ENCODE measurements around the gene ZFP64.
"Not testable (repeated sequence)": the region's sequence is repeated elsewhere in the genome, so short reads cannot be mapped to it uniquely, and the experiment has no call there.

ZFP64 gene

DNA sequence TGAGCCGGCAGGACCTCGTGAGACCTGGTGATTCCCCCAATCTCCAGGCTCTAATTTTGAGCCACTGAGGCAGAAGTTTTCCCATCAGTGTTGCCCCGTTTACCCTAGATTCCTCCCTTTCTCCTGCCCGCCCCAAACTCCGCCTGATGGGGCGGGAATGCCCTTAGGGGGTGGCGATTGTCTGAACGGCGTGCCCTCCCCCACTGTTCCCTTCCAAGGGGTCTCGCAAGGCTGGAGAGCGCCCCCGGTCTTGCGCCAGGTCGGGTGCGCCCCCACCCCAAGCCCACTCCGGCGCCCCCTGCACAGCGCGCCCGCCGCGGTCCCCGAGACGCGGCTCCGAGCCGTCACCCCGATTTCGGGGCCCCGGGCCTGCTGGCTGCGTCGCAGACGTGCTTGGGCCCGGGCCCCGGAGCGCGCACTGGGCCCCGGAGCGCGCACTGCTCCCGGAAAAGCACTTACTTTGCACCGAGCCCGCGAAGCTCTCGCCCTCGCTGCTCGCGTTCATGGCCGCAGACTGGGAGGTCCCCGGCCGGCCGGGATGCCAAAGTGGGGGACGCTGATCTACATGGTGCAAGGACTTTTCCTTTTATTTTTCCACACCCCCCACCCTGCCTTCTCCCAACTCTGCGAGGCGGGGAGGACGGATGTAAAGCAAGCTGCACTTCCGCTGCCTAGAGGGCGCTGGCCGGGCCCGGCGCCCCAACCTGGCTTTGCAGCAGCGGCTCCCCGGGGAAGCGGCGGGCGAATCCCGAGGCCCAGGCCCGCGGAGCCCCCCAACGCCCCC is at the start of gene ZFP64:
Gene ZFP64 (minus strand): TSS at position 648 of the 784 bp plus-strand sequence. CDS start 143 bp downstream, at position 505.
- H3K4me3 ChIP-seq (ENCODE audit: low read depth, low read length) = peak within 1 kb of the TSS; percentile 90

- no peak overlapping the region for H3K4me3 ChIP-seq (ENCODE audit: low read depth, low read length)
Measured at GRCh38 chr20:52240802-52241201, 49.2 kb upstream of the ZFP64 start.

GRCh38 chr20:52239102-52239501 is 47.5 kb upstream of the ZFP64 start:
- H3K4me3 ChIP-seq (ENCODE audit: low read depth, low read length) = no peak overlapping the region

DNA sequence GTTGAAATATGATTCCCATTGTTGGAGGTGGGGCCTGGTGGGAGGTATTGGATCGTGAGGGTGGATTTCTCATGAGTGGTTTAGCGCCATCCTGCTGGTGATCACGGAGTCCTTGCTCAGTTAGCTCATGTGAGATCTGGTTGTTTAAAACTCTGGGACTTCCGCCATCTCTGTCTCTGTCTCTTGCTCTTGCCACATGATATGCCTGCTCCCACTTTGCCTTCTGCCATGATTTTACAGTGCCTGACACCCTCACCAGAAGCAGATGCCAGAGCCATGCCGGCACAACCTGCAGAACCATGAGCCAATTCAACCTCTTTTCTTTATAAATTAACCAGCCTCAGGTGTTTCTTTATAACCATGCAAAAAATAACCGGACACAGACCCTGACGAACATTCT is 44.7 kb upstream of the ZFP64 start:
- no peak overlapping the region for H3K4me3 ChIP-seq (ENCODE audit: low read depth, low read length)

- no peak overlapping the region for H3K4me3 ChIP-seq (ENCODE audit: low read depth, low read length)
Measured at GRCh38 chr20:52235129-52235528, 43.5 kb upstream of the ZFP64 start.

DNA sequence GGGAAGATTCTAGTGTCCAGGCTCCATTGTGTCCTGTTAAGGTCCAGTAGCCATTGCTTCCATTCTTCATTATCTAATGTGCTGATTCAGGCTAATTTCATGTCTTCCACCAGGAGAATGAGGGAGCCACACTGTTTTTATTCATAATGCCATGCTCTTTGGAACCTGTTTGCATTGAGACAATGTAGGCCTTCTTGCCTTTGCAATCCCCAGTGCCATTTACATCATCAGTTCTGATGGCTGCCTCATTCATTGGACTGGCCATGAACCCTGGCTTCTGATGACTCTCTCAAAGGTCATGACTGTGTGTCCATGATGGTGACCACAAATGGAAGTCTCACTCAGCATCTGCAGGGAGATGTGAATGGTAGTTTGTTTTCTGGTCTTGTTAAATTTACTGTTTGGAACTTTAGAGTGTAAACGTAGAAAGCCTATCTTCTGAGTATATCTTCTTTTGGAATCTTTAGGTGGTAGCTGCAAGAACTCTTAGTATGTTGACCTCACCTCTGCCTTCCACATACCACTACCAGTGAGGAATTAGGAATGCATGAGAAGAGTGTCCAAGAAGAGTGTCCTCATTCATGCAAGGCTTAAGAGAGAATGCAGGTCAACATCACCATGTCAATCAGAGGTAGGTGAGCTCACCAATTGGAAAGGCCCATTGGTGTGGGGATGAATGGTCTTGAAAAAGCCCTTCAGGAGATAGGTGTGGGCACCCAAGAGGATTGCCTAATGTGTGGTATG is 42.9 kb upstream of the ZFP64 start:
- no peak overlapping the region for H3K4me3 ChIP-seq (ENCODE audit: low read depth, low read length)

DNA sequence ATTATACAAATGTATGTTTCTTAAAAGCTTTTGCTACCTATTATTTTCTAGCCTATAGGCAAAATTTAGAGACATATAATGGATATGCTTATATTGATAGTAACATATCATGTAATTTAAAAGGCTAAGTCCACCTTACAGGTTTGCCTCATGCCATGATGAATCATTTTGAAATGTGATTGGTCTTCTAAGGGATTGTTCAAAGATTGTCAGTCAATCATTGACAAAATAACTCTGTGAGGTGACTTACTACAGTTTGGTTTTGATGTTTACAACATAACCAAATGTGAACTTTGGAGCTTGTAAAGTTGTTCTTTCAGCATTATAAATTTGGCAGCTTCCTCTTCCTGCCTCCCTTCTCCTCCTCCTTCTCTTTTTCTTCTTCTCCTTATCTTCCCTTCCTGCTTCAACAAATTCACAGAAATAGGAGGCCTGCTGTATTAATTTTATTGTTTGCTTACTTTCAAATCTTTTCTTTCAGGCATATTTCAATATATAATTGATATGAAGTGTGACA is 39.7 kb upstream of the ZFP64 start:
- H3K4me3 ChIP-seq (ENCODE audit: low read depth, low read length) = no peak overlapping the region

DNA sequence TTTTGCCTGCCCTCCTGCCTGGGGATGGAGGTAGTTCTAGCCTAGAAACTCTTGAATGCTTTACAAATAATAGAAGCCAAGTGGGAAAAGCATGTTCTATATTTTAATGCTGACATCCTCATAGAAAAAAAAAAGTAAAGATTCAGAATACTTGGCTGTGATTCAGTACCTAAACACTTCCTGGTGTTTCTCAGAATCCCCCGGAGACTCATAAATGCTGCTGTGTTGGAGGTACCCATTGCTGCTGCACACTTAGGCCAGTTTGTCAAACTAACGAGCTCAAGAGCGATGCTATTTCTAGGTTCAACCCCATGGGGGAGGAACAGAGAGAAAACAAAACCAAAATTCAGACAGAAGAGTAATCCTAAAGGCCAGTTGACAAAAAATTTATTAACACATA is 38.8 kb upstream of the ZFP64 start:
- no peak overlapping the region for H3K4me3 ChIP-seq (ENCODE audit: low read depth, low read length)

GRCh38 chr20:52229346-52229745 is 37.8 kb upstream of the ZFP64 start:
- not testable (repeated sequence) for H3K4me3 ChIP-seq (ENCODE audit: low read depth, low read length)

DNA sequence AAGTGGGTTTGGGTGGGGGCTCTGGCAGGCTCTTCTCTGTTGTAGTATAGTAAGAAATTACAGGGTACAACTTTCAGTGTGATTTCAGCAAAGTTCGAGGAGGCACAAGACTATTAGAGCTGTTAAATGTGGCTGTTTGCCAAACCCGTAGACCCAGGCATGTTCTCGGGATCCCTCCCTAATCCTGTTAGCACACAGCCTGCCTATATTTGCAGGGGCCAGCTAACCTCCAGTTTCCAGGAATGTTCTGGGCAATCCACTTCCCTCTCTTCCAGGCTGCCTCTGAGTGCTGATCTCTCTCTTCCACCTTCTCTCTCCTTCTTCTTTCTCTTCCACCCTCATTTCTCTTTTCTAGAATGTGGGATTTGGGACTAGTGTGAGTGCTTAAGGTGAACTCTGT is 34.8 kb upstream of the ZFP64 start:
- H3K4me3 ChIP-seq (ENCODE audit: low read depth, low read length) = no peak overlapping the region

DNA sequence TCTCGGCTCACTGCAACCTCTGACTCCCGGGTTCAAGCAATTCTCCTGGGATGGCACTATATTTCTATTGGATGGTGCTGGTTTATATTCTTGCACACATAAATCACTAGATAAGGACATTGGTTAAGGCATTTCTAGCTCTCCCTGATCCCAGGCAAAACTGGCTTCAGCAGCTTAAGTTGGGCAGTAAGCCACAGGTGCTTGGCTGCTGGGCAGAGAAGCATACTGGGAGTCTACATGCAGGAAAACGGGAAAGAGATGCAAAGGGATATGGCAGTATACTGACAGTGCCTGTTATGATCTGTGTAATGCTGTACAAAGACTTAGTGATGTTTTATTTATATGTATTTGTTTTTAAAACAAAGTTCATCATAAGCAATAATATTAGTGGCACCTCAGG is 33.3 kb upstream of the ZFP64 start:
- H3K4me3 ChIP-seq (ENCODE audit: low read depth, low read length) = no peak overlapping the region

GRCh38 chr20:52221362-52221761 is 29.8 kb upstream of the ZFP64 start:
- not testable (repeated sequence) for H3K4me3 ChIP-seq (ENCODE audit: low read depth, low read length)

DNA sequence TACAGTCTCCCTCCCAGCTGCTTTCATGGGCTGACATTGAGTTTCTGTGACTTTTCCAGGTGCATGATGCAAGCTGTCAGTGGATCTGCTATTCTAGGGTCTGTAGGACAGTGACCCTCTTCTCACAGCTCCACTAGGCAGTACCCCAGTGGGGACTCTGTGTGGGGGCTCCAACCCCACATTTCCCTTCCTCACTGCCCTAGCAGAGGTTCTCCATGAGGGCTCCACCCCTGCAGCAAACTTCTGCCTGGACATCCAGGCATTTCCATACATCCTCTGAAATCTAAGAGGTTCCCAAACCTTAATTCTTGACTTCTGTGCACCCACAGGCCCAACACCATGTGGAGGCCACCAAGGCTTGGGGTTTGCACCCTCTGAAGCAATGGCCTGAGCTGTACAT is 29.3 kb upstream of the ZFP64 start:
- H3K4me3 ChIP-seq (ENCODE audit: low read depth, low read length) = not testable (repeated sequence)

- no peak overlapping the region for H3K4me3 ChIP-seq (ENCODE audit: low read depth, low read length)
Measured at GRCh38 chr20:52219441-52219840, 27.9 kb upstream of the ZFP64 start.

DNA sequence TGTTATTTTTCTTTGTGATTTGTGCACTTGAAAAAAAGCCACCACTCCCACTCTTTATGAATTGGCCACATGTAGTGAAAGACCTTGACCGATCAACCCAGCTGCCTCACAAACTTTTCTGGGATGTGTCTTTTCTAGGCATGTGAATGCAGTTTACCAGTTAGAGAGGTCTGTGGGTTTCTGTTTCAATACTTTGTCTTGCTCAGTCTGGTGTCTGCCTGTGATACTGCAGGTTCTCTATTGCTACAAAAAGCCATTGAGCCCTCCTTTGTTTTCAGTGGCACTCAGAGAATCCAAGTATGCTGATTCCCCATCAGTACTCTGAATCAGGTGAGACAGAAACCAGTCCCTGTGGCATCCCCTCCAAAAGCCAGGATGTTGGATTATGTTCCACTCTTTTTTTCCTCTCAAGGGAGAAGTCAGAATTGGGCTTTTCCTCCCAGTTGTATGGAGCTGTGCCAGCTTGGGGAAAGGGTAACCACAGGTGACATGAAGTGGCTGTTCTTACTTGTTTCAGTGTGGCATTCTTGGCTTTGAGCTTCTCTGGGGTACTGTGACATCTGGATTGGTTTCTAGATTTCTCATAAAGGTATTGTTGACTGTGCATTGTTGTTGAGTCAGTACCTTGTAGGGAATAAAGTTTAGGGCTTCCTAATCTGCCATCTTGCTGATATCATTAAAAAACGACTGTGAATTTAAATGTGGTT is 26.3 kb upstream of the ZFP64 start:
- no peak overlapping the region for H3K4me3 ChIP-seq (ENCODE audit: low read depth, low read length)

GRCh38 chr20:52213995-52214394 is 22.4 kb upstream of the ZFP64 start:
- no peak overlapping the region for H3K4me3 ChIP-seq (ENCODE audit: low read depth, low read length)

DNA sequence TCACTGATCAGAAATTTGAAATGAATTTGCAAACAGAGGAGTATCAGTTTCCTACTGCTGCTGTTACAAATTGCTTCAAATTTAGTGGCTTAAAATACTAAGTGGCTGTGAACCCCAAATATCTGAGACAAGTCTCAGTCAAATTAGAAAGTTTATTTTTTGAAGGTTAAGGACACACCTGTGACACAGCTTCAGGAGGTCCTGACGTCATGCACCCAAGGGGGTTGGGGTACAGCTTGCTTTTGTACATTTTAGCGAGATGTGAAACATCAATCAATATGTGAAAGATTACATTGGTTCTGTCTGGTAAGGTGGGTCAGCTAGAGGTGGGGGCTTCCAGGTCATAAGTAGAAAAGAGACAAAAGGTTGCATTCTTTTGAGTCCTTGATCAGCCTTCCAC is 21.4 kb upstream of the ZFP64 start:
- H3K4me3 ChIP-seq (ENCODE audit: low read depth, low read length) = no peak overlapping the region

GRCh38 chr20:52210037-52210990 is 18.7 kb upstream of the ZFP64 start:
- no peak overlapping the region for H3K4me3 ChIP-seq (ENCODE audit: low read depth, low read length)

DNA sequence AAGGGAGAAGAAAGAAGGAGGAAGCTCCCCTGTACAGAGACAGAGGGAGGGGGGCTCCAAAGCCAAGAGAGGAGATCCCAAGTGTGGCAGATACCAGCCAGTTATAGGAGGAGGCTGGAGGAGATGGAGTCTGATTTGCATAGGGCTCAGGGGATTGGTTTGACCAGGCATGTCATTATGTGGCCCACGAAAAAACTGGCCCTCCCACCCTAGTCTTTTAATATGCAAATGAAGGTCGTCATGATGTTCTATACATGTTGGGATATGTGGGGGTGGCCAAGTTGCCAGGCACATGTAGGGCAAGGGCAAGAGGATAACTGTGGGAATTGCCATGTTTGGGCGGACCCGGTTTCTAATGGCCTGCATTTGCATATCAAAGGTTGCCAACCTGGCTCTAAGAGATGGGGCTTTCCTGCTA is 17.6 kb upstream of the ZFP64 start:
- H3K4me3 ChIP-seq (ENCODE audit: low read depth, low read length) = no peak overlapping the region

- no peak overlapping the region for H3K4me3 ChIP-seq (ENCODE audit: low read depth, low read length)
Measured at GRCh38 chr20:52207020-52207810, 15.6 kb upstream of the ZFP64 start.
